Stimulated activated CD8-positive, alpha-beta memory T cell treated with anti-CD3 and anti-CD28 coated beads, Interleukin-2, amount 100 ng/mL, for 48 hours (primary cell): Measurements from ENCODE around the gene ITM2C.

Source experiments
- DNase-seq, 2 donors: peaks; one replicate each; pipeline ENCODE4 v3.0.0-alpha.2; 2020; ENCODE audit warnings: low read depth in 2 of 2

ITM2C gene

GRCh38 chr2:230864605-230865306, at the start of gene ITM2C:
ITM2C (plus strand) TSS chr2:230864942; CDS start chr2:230865026, 84 bp downstream.
- peak; percentile 60 to 65 for DNase-seq

- DNase-seq = no peak
Observed at GRCh38 chr2:230815088-230815487, 49.7 kb upstream of the ITM2C start.

GRCh38 chr2:230816735-230817134, 48.0 kb upstream of the ITM2C start:
- DNase-seq = no peak

GRCh38 chr2:230819433-230819832, 45.3 kb upstream of the ITM2C start:
- no peak for DNase-seq

- DNase-seq = no peak
Observed at GRCh38 chr2:230821261-230821990, 43.3 kb upstream of the ITM2C start.

- no peak for DNase-seq
Observed at GRCh38 chr2:230821991-230822520, 42.7 kb upstream of the ITM2C start.

GRCh38 chr2:230823264-230823964, 41.3 kb upstream of the ITM2C start:
- DNase-seq = no peak

- no peak for DNase-seq
Observed at GRCh38 chr2:230824406-230824978, 40.2 kb upstream of the ITM2C start.

GRCh38 chr2:230825354-230825753, 39.4 kb upstream of the ITM2C start:
- DNase-seq = no peak

- DNase-seq = no peak
Observed at GRCh38 chr2:230827774-230828271, 36.9 kb upstream of the ITM2C start.

GRCh38 chr2:230828272-230828961, 36.3 kb upstream of the ITM2C start:
- DNase-seq = peak in 1 of 2 donors; percentile 27

- DNase-seq = no peak
Observed at GRCh38 chr2:230829293-230829692, 35.4 kb upstream of the ITM2C start.

GRCh38 chr2:230829959-230830358, 34.8 kb upstream of the ITM2C start:
- DNase-seq = no peak

GRCh38 chr2:230830428-230830827, 34.3 kb upstream of the ITM2C start:
- DNase-seq = no peak

- DNase-seq = no peak
Observed at GRCh38 chr2:230840301-230840700, 24.4 kb upstream of the ITM2C start.

- no peak for DNase-seq
Observed at GRCh38 chr2:230842473-230842872, 22.3 kb upstream of the ITM2C start.

- DNase-seq = no peak
Observed at GRCh38 chr2:230843132-230843531, 21.6 kb upstream of the ITM2C start.

GRCh38 chr2:230846360-230846759, 18.4 kb upstream of the ITM2C start:
- no peak for DNase-seq

GRCh38 chr2:230847883-230848388, 16.8 kb upstream of the ITM2C start:
- peak; percentile 93 to 94 for DNase-seq

GRCh38 chr2:230849633-230850357, 14.9 kb upstream of the ITM2C start:
- peak; percentile 62 to 67 for DNase-seq

GRCh38 chr2:230850358-230850658, 14.4 kb upstream of the ITM2C start:
- DNase-seq = no peak
